NCI-H2107 (cell line): ENCODE measurements around the gene GLCE.
"Not testable (repeated sequence)": the region's sequence is repeated elsewhere in the genome, so short reads cannot be mapped to it uniquely, and the experiment has no call there.

Source experiments
- DNase-seq: peaks from one replicate; lab custom pipeline; 2025; lab: John Stamatoyannopoulos, UW

GLCE gene

GRCh38 chr15:69161079-69161877 is 843 bp downstream of the GLCE start:
- DNase-seq = no peak

- DNase-seq = no peak
Observed at GRCh38 chr15:69161878-69162213, 1.4 kb downstream of the GLCE start.

DNA sequence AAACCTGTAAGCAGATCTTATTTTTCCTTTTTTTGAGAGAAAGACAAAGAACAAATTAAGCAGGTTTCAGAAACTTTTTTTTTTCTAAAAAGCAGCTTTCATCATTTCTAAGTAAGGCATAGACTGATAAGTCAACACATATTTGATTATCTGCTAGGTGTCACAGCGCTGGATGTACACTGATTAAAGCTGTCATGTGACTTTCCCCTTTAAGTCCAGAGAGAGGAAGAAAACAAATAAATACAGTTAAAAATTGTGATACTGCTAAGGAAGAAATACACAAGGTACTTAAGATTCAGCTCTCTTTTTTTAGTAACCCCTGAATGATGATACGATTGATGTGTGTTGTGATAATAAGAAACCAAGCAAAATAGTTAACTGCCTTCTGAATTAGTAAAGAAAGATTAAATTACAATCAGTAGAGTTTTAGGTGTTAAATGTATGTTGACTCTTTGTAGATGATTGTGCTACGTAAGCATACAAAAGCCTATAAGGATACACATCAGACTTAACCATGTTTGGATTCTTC is 2.8 kb downstream of the GLCE start:
- DNase-seq = no peak

- no peak for DNase-seq
Observed at GRCh38 chr15:69164807-69165636, 4.6 kb downstream of the GLCE start.

DNA sequence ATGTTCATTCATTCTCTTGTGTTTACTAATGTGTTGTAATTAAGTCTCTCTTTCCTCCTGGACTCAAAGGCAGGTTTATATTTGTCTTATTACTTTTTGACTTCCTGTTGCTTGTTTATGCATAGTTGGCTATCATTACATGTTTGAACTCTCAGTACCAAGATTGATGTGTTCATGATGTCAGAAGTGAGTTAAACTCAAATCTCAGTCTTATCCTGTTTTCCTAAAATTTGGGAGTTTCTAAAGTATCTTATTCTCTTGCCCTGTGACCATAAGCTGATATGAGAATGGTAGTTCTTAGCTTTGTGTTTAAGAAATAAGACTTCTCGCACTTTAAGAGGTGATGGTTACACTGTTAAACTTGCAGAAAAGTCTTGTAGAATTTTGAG is 5.2 kb downstream of the GLCE start:
- DNase-seq = no peak

DNA sequence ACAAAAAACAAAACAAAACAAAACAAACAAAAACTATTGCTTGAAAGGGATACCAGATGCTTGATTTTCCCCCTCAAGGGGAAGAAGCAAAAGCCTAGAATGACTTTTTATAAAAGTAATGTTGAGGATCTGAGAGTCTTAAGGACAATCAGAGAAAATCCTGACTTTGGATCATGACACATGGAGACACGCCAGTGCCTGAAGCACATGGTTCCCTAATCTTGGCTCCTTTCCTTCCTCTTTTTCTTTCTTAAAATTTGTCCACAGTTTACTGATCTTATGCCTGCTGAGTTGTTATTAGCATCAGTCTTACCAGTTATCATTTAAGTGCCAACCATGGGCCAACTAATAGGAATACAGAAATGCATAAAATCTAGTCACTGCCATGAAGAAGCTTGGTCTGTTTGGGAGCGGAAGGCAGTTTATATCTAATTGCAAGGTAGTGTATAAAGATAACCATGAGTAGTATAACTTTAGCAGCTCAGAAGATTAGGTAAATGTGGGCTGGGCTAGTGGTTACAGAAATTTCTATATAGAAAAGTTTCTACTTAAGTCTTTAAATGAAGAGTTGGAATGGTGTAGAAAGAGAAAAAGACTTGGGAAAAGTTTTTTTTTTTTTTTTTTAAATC is 6.9 kb downstream of the GLCE start:
- no peak for DNase-seq

DNA sequence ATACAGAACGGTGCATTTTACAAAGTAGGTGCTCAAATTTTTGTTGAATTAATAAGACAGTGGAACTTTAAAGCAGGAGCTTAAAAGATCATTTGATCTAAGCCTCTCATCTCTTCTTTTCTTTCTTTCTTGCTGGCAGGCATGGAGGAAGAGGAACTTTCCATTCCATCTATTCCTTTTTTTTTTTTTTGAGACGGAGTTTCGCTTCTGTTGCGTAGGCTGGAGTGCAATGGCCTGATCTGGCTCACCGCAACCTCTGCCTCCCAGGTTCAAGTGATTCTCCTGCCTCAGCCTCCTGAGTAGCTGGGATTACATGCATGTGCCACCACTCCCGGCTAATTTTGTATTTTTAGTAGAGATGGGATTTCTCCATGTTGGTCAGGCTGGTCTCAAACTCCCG is 7.9 kb downstream of the GLCE start:
- not testable (repeated sequence) for DNase-seq

- not testable (repeated sequence) for DNase-seq
Observed at GRCh38 chr15:69169540-69169939, 9.1 kb downstream of the GLCE start.

DNA sequence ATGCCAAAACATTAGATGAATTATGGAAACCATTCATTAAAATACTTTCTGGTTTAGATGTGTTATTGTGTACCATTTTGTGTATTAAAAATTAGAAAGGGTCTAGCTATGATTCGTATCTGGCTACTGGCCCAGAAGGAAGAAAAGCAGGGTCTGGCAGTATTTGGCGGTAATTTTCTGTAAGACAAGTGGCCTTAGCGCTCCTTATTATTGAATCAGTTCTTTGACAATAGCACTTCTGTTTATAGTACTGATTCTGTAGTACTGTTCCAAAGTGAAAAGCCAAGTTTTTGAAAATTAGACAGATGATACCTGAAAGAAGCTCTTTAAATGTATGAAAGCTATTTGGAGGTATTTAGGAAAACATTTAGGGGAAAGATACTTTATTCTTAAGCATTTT is 10.2 kb downstream of the GLCE start:
- no peak for DNase-seq

DNA sequence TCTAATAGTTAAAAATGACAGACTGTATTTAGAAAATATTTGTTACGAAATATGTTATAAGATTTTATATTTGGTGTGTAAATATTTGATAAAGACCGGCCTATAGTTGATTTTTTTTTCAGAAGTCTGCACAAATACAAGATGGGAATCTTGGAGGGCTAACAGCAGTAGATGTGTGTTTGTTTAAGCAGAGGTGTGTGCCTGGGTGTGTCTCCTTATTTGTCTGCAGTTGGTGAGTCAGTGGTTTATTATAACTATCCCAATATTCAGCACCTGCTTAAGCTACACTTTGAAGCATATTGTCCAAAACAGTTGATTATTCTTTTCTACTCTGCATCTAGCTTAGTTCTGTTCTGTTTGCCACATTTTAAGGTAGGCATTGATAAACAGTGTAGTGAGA is 12.4 kb downstream of the GLCE start:
- no peak for DNase-seq

- DNase-seq = no peak
Observed at GRCh38 chr15:69175536-69175935, 15.1 kb downstream of the GLCE start.

GRCh38 chr15:69181424-69181823 is 21.0 kb downstream of the GLCE start:
- no peak for DNase-seq

- DNase-seq = no peak
Observed at GRCh38 chr15:69185216-69185615, 24.8 kb downstream of the GLCE start.

GRCh38 chr15:69185706-69186105 is 25.3 kb downstream of the GLCE start:
- DNase-seq = no peak

GRCh38 chr15:69189157-69189556 is 28.7 kb downstream of the GLCE start:
- DNase-seq = no peak

DNA sequence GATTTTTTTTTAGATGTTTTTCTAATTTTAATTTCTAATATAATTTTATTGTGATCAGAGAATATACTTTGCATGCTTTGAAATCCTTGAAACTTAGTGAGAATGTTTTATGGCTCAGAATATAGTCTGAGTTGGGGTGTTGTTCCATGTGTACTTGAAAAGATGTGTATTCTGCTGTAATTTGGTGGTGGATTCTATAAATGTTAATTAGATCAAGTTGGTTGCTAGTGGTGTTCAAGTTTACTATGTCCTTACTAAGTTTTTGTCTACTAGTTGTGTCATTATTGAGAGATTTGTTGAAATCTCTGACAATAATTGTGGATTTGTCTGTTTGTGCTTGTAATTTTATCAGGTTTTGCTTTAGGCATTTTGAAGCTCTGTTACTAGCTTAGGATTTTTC is 29.7 kb downstream of the GLCE start:
- DNase-seq = no peak

GRCh38 chr15:69190504-69190903 is 30.1 kb downstream of the GLCE start:
- no peak for DNase-seq

DNA sequence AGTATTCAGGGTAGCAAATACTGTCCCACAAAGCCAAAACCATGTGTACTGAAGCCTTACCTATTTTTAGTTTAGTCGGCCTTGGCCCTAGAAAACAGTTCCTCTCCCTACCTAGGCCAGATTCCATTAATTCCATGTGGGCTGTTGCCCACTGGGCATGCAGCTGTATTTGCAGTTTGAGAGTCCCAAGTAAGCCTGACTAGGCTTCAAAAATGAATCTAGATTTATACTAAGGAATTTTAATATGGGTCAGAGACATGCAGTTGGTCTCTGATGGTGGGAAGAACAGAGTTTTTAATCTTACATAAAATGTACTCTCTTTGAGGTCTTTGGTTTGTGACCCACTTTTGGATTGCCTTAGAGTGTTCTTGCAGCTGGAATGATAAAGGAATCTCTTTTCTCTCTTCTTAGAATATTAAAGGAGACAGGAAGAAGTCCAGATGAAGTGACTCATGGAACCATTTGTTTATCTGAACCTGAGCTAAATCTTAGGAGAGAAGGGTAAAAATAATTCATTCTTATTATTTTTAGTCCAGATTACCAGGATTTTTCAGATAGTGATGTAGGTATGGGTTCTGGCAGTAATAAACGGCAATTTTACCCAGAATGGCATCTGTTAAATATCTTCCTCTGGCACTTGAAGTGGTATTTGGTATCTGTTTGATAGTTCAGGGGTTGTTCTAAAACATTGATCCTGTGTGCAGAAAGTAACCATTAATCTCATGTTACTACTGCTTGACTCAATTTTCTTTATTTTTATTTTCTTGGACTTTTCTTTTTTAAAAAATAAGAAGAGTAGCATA is 33.8 kb downstream of the GLCE start:
- no peak for DNase-seq

GRCh38 chr15:69194854-69195253 is 34.4 kb downstream of the GLCE start:
- DNase-seq = no peak

DNA sequence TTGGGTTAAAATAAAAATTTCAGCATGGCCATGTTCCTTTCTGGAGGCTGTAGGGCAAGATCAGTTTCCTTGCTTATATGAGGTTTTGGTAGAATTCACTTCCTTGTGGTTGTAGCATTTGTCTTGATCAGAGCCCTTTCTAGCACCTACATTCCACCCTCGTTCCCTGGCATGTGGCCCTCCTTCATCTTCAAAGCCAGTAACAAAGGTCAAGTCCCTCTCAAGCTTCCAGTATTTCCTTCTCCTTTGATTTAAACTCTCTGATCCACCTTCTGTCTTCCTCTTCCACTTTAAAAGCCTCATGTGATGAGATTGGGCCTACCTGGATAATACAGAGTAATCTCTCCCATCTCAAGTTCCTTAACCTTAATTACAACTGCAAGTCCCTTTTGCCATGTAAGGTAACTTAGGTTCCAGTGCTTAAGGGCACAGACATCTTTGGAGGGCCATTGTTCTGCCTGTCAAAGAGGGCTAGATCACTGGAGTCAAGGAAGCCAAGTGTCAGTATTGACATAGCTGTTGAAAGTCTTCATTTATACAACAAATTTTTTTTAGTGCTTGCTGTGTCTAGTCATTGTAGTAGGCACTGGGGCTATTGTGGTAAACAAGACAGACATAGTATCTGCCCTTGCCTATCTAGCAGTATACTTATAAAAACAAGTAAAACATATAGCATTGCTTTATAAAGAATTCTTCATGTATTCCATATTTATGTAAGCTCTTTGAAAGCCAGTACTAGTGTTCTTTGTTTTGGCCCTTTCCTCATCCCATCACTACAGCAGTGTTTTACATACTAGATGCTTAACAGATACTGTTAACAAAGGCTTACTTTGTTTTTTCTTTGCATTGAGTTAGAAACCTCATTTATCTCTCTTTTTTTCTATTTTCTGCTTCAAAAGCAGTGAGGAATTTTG is 40.7 kb downstream of the GLCE start:
- DNase-seq = no peak

DNA sequence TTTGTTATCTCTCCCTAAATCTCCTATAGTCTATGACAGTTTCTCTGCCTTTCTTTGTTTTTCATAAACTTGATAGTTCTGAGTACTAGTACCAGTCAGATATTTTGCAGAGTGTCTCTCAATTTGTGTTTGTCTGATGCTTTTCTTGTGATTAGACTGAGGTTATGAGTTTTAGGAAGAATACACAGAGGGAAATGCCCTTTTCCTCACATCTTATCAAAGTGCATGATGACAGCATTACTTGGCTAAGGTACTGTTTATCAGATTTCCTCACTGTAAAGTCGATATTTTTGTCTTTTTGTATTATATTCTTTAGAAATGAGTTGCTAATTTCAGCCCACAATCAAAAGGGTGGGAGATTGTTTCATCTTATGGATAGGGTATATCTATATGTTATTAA is 45.6 kb downstream of the GLCE start:
- no peak for DNase-seq
